Measurements from ENCODE around the gene BUB1B.

- no peak for TF ChIP-seq CTCF (IDR thresholded peaks at IDR 0.05; ENCODE audit: borderline replicate concordance, extremely low read depth, low read length, poor library complexity, severe bottlenecking)
- TF ChIP-seq EZH2 (IDR thresholded peaks at IDR 0.05; ENCODE audit: borderline replicate concordance, low read depth, low read length, severe bottlenecking), result no peak
Observed at GRCh38 chr15:40239693-40240618, 79.1 kb downstream of the BUB1B start.
